ENCODE measurements around the gene RALGDS. TPM values are rescaled to one million over a fixed set of nuclear protein-coding genes. Genes with fewer than 3 reads are reported as not detected.

RALGDS gene
- polyA plus RNA-seq, 4 donors: 32.2 to 47.1 (median 33.5) TPM

- DNase-seq (ENCODE audit: low read depth in 4 of 4, low spot score in 2 of 4): no peak
Measured at GRCh38 chr9:133137451-133138231, 16.6 kb upstream of the RALGDS start.

GRCh38 chr9:133135146-133135745, 14.2 kb upstream of the RALGDS start:
- no peak for DNase-seq (ENCODE audit: low read depth in 4 of 4, low spot score in 2 of 4)

GRCh38 chr9:133134388-133135145, 13.5 kb upstream of the RALGDS start:
- DNase-seq (ENCODE audit: low read depth in 4 of 4, low spot score in 2 of 4): no peak

GRCh38 chr9:133133681-133134387, 12.8 kb upstream of the RALGDS start:
- no peak for DNase-seq (ENCODE audit: low read depth in 4 of 4, low spot score in 2 of 4)

GRCh38 chr9:133132174-133132573, 11.1 kb upstream of the RALGDS start:
- no peak for DNase-seq (ENCODE audit: low read depth in 4 of 4, low spot score in 2 of 4)

GRCh38 chr9:133131506-133131905, 10.5 kb upstream of the RALGDS start:
- DNase-seq (ENCODE audit: low read depth in 4 of 4, low spot score in 2 of 4): no peak

GRCh38 chr9:133130685-133131244, 9.7 kb upstream of the RALGDS start:
- DNase-seq (ENCODE audit: low read depth in 4 of 4, low spot score in 2 of 4): no peak

GRCh38 chr9:133129001-133129795, 8.2 kb upstream of the RALGDS start:
- DNase-seq (ENCODE audit: low read depth in 4 of 4, low spot score in 2 of 4): no peak

GRCh38 chr9:133128152-133128551, 7.1 kb upstream of the RALGDS start:
- DNase-seq (ENCODE audit: low read depth in 4 of 4, low spot score in 2 of 4): no peak

GRCh38 chr9:133127340-133127981, 6.4 kb upstream of the RALGDS start:
- no peak for DNase-seq (ENCODE audit: low read depth in 4 of 4, low spot score in 2 of 4)

- no peak for DNase-seq (ENCODE audit: low read depth in 4 of 4, low spot score in 2 of 4)
Measured at GRCh38 chr9:133126697-133127339, 5.8 kb upstream of the RALGDS start.

- DNase-seq (ENCODE audit: low read depth in 4 of 4, low spot score in 2 of 4): no peak
Measured at GRCh38 chr9:133125941-133126696, 5.1 kb upstream of the RALGDS start.

- no peak for DNase-seq (ENCODE audit: low read depth in 4 of 4, low spot score in 2 of 4)
Measured at GRCh38 chr9:133124907-133125275, 3.9 kb upstream of the RALGDS start.

GRCh38 chr9:133124123-133124906, 3.3 kb upstream of the RALGDS start:
- no peak for DNase-seq (ENCODE audit: low read depth in 4 of 4, low spot score in 2 of 4)

GRCh38 chr9:133122935-133123611, 2.0 kb upstream of the RALGDS start:
- no peak for DNase-seq (ENCODE audit: low read depth in 4 of 4, low spot score in 2 of 4)

GRCh38 chr9:133122605-133122934, 1.5 kb upstream of the RALGDS start:
- DNase-seq (ENCODE audit: low read depth in 4 of 4, low spot score in 2 of 4): no peak

All from left renal cortex interstitium (tissue), 4 donors.